Sigmoid colon (tissue), 4 donors: ENCODE data around the gene DPYSL3.

Experiments
- EP300 ChIP-seq, 4 donors: sonication (generic); formaldehyde crosslinking; IDR thresholded peaks; one replicate each; pipeline ENCODE4 v1.6.1; 2017; ENCODE audit warnings: antibody characterized with exemption in 4 of 4
- POLR2A ChIP-seq, 2 donors: fragments of 450-650 bp; IDR thresholded peaks; one replicate each; pipeline ENCODE4 v1.6.1; 2016; ENCODE audit warnings: antibody characterized with exemption in 2 of 2, mild to moderate bottlenecking in 2 of 2, moderate library complexity in 2 of 2
- POLR2AphosphoS5 ChIP-seq, 4 donors: sonication (generic); formaldehyde crosslinking; IDR thresholded peaks; one replicate each; pipeline ENCODE4 v1.6.1; 2017; ENCODE audit warnings: antibody characterized with exemption in 4 of 4
- TF ChIP-seq, protein P1 (sequence below), 4 experiments: fragments of 450-650 bp in 3 of 4; fragments of 200-600 bp in 1 of 4; IDR thresholded peaks; one replicate each; pipeline ENCODE4 v1.5.1; 2016 to 2019; ENCODE audit warnings: antibody characterized with exemption in 4 of 4, mild to moderate bottlenecking in 3 of 4, moderate library complexity in 2 of 4

DNA sequence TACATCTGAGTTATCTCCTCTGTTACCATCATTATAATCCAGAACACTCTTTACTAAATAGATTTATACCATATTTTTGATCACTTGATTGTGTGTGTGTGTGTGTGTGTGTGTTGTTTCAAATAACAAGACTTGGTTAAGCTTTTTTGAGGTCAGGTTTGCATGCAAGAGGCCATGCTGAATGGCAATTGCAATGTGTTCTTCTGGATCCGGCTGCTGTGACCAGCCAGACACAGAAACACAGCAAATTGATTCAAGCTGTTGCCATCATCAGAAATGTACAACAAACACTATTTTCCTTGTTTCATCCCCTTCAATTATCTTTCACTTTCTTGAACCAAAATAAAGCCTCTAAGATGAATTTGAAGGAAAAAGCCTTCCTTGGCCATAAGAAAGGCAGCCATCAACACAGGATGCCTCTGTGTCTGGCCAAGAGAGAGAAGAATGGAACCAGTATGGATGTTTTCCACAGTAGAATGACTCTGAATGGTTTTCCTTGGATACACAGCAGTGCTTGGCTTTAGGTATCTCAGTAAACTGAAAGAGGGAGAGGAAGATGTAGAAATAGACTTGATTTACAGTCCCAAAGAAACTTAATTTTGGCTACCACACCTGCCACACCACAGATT is 53.9 kb downstream of the DPYSL3 start:
- TF ChIP-seq, protein P1, sequence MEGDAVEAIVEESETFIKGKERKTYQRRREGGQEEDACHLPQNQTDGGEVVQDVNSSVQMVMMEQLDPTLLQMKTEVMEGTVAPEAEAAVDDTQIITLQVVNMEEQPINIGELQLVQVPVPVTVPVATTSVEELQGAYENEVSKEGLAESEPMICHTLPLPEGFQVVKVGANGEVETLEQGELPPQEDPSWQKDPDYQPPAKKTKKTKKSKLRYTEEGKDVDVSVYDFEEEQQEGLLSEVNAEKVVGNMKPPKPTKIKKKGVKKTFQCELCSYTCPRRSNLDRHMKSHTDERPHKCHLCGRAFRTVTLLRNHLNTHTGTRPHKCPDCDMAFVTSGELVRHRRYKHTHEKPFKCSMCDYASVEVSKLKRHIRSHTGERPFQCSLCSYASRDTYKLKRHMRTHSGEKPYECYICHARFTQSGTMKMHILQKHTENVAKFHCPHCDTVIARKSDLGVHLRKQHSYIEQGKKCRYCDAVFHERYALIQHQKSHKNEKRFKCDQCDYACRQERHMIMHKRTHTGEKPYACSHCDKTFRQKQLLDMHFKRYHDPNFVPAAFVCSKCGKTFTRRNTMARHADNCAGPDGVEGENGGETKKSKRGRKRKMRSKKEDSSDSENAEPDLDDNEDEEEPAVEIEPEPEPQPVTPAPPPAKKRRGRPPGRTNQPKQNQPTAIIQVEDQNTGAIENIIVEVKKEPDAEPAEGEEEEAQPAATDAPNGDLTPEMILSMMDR (IDR thresholded peaks at IDR 0.05): no peak
- TF ChIP-seq EP300 (IDR thresholded peaks at IDR 0.05) (no peak), POLR2AphosphoS5 (IDR thresholded peaks at IDR 0.05) (no peak), POLR2A (IDR thresholded peaks at IDR 0.05) (no peak)
